Stimulated activated naive CD8-positive, alpha-beta T cell treated with anti-CD3 and anti-CD28 coated beads, Interleukin-15, Interleukin-2, amounts not matched to agents 100 U/mL and 50 U/mL, for 24 hours (primary cell): ENCODE data around the gene SEMA4B.

ENCODE experiments used
- ATAC-seq: fragments of 150-1000 bp; cut with Tn5 transposase; one replicate; pipeline ENCODE4 v1.10.0; 2021
- DNase-seq: peaks from one replicate; pipeline ENCODE4 v3.0.0; 2021

SEMA4B gene

DNA sequence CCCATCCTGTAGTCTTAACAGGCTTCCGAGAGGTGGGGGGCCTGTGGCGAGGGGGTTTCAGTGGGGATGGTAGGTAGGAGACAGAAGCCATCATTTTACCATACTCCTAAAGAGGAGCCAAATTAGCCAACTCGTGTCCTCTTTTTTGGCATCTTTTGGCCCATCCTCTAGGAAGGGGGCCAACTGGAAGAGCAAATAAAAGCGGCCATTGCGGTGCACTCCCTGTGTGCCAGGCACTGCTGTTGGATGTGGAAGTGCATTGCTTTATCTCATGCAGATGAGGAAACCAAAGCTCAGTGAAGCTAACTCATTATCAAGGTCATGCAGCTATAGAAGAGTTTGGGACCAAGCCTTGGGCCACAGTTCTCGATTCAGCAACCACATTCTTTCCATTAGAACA lies 6.1 kb downstream of the SEMA4B start:
- DNase-seq (no peak), ATAC-seq (no peak)

DNA sequence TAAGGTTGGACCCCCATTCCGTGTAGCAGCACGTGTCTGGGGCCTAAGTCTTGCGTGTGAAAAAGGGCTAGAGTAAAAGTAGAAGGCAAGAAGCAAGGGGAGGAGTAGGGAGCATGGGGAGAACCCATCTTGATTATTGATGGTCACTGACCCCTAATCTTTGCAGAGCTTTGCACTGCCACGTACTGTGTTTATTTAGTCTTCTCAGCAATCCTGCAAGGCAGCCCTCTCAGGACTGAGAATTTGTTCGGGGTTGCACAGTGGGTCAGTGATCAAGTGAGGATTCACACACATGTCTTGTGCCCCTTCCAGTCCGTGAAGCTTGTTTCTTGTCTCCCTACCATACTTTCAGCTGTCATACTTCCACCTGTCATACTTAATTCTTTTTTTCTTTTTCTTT lies 7.2 kb downstream of the SEMA4B start:
- ATAC-seq (no peak), DNase-seq (no peak)

DNA sequence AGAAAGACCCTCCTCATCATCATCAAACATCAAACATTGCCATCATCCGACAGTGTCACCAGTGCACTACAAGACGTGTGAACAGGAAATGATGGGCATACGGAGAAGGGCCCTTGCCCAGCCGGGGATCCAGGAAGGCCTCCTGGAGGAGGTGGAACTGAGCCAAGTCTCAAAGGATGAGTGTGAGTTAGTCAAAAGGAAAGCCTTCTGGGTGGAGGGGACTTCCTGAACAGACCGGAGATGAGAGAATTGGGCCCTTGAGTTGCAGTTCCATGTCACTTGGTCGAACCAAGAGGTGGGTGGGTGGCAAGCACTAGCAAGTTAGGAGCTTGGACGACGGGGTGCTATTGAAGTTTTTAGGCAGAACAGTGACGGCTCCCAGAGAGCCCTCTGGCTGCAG lies 8.5 kb downstream of the SEMA4B start:
- DNase-seq (no peak), ATAC-seq (peak; percentile 44)

DNA sequence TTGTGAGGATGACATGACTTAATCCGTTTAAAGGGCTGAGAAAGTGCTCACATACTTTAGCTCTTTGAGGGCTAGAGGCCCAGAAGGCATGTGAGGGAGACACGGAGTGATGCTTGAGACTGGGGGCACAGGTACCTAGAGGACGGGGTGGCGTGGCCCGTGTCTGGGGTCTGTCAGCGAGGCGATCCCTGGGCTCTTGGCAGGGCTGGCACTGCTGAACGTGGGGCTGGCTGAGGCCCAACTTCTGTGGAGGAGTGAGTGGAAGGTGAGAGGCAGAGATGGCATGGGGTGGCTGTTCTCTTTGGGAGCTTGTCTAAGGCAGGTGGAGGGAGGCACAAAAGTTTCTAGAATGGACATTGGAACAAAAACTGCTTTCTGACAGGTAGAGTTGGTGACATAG lies 9.5 kb downstream of the SEMA4B start:
- ATAC-seq (no peak), DNase-seq (no peak)

DNA sequence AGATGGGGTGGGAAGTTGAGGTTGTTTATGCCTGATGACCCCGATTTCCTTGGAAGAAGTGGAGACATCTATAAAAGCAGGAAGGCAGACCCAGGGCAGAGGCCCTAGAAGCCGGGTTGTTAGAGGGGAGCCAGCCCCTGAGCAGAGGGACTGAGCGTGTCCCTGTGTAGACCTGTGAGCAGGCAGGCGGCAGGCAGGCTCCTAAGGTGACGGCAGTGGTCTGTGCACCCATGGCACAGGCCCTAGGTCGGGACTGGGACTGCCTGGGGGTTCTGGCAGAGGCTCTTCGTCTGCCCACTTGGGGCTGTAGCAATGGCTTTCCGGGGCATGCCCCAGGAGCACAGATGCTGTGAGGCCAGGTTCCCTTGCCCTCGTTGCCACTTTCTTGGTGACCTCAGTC lies 9.9 kb downstream of the SEMA4B start:
- DNase-seq (no peak), ATAC-seq (no peak)

DNA sequence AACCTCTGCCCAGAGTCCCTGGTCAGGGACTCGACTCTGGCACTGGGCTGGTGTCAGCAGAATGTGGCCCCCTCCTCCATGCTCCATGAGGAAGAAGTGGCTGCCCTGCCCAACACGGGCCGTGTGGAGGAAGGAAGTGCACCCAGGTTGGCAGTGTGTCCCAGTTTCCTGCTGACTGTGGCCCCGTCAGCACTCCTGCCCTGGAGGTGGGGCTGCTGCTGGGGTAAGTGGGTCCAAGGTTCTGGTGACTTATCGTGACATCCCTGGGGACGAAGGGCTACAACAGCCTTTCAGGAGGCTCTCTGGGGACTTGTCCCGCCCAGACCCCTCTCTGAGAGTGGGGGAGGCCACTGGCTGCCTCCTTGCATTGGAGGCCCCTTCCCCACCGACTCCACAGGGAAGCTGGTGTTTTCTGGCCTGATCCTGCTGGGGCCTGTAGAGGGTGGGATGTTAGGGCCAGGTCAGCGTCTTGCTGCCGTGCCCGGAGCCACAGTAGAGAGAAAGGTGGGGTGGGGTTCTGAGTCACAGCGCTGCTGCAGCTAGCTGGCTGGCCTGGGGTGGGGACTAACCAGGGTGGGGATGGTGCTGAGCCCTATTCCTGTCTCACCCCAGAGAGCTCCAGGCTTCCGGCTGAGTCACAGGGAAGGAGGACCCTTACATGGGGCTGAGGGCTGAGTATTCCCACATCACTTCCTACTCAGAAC lies 10.5 kb downstream of the SEMA4B start:
- DNase-seq (no peak), ATAC-seq (no peak)

DNA sequence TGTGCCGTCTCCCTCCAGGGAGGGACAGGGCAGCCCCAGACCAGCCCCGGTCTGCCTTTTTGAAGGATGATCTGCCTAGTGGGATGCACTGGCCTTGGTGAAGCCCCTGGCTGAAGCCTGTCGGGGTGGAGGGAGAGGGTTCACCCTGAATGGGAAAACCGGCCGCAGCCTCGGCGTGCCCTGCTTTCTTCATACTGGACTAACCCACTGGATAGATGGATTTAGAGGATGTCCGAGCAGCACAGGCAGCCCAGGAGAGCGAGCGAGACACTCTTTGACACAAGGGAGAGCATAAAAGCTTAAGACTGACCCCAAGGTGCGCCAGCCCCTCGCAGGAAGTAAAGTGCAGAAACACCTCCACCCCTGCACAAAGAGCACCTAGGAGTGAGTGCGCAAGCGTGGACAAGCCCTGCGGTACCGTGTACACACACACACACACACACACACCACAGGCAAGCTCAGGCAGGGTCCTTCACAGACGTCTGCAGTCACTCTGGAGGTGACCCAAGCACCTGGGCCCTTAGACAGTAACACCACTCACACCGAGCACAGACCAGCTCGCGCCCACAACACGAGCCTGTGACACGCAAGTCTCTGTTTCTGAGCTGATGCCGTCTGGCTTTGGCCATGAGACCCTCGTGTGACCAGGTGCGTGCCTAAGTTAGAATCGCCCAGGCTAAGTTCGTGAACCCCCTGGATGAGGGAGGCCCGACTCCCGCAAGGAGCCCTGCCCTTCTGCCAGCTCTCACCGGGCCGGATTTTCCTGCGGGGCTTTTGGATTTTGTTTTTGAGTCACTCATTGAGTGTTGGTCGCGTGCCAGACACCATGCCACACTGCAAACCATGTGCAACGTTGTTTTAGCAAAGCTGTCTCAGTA lies 11.3 kb downstream of the SEMA4B start:
- no peak for DNase-seq

DNA sequence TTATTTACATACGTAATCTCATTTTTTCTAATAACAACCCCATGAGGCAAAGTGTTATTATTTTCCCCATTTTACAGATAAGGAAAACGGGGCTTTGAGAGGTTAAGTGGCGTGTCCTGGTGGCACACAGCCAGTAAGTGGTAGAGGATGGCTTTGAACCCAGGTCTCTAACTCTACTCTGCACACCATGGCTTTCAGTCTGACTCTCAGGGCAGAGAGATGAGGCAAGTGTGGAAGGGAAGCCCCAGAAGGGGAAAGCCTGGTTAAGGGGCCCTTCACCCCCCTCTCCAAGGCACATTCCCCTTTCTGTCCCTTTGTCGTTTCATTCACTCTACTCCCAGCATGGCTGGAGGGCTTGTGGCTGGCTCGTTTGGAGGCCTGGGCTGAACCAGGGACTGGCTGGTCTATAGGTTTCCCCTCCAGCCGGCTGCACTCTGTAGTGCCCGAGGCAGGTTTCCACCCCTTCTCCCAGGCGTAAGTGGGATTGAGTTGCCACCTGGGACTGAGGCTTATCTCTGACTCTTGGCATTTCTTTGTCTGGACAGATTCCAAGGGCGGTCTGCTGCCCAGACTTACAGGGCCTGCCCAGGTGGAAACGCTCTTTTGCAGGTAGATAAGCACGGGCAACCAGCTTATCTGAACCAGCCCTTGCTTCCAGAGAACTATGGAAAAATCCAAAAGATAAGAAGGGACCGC lies 12.1 kb downstream of the SEMA4B start:
- peak; percentile 42 for ATAC-seq

More for the DNA sequence above, 11.3 kb downstream of the SEMA4B start:
- no peak for ATAC-seq

DNA sequence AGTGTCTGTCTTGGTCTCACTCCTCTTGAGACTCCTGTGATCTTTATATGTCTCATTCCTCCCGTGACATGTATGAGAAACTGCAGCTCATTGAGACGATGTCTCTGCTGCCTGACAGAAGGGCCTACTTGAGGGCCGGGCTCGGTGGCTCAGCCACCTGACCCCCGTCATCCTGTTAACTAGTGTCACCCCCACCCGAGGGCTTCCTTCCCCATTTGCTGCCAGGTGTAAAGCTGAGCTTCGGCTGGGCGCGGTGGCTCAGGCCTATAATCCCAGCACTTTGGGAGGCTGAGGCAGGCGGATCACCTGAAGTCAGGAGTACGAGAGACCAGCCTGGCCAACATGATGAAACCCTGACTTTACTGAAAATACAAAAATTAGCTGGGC lies 12.7 kb downstream of the SEMA4B start:
- ATAC-seq (no peak), DNase-seq (no peak)

More for the DNA sequence above, 12.1 kb downstream of the SEMA4B start:
- no peak for DNase-seq

DNA sequence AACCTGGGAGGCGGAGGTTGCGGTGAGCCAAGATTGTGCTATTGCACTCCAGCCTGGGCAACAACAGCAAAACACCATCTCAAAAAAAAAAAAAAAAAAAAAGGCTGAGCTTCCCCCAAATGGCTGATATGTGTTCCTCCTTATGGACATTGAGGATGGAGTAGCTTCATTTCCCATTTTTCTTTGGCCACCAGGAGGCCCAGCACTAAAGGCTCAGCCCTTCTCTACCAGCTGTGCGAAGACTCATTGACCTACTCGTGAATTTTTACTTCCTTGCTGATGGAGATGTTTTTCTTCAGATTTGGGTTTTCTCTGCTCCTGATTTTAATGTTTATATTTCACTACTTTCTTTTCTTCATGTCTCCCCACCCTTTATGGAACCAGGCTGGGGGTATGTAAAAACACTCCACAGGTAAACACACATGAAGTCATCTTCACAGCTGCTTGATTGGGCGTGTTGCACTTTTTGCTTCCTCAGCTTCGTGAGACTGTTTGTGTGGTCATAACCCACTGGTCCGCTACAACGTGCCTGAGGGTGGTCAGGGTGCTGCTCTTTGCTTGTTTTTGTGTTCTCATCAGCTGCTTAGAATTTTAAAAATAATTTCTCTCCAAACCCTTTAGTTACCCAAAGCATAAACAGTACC lies 13.5 kb downstream of the SEMA4B start:
- ATAC-seq (no peak), DNase-seq (no peak)

DNA sequence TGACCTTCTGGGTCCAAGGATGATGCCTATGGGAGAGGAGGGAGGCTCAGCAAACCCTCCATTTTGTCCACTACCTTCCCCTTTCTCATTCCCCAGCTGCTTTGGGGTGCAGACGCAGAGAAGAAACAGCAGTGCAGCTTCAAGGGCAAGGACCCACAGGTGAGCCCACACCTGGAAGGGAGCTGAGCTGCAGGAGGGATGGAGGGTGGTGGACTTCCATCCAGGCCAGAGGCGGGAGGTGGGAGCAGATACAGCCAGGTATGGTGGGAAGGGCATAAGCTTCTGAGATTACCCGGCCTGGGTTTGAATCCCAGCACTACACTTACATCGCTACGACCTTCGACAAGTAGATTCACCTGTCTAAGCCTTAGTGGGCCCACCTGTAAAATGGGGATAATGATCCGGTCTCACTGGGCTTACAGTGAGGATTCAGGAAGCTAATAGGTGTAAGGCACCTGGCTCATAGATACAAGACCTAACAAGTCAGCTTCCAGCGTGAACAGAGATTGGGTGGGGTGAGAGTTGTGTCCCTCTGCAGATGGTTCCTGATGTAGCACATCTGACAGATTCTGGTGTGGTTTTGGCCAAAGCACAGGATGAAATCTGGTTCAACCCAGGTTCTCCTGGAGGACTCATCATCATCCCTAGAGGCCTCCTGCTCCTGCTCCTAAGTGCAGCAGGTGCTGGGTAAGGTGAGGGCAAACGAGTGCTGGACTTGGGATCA lies 16.7 kb downstream of the SEMA4B start:
- no peak for ATAC-seq

DNA sequence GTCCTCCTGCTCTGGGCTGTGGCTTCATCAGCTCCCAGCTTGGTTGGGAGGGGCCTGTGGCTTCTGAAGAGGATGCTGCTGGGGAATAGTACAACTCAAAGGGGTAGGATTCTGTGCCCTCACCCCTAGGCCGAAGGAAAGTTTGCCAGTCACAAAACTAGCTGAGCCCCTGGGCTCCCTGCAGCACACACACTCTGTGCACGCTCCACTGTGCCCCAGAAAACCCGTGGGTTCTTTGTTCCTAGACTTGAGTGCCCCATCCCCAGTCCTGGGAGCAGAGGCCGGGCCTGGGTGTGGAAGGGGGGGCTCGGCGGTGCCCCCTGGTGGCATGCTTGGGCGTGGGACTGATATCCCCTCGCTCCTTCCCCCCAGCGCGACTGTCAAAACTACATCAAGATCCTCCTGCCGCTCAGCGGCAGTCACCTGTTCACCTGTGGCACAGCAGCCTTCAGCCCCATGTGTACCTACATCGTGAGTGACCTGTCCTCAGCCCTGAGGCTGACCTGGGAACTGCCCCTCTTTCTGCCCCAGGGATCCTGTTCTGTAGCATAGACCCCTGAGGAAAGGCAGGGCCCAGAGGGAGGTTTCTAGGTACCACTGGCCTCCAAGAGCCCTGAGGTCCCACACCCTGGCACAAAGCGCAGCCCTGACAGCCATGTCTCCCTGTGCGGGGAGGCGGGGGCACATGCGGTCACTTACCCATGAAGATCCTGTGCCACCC lies 18.5 kb downstream of the SEMA4B start:
- peak; percentile 82 for ATAC-seq
- peak; percentile 77 for DNase-seq

More for the DNA sequence above, 16.7 kb downstream of the SEMA4B start:
- no peak for DNase-seq

DNA sequence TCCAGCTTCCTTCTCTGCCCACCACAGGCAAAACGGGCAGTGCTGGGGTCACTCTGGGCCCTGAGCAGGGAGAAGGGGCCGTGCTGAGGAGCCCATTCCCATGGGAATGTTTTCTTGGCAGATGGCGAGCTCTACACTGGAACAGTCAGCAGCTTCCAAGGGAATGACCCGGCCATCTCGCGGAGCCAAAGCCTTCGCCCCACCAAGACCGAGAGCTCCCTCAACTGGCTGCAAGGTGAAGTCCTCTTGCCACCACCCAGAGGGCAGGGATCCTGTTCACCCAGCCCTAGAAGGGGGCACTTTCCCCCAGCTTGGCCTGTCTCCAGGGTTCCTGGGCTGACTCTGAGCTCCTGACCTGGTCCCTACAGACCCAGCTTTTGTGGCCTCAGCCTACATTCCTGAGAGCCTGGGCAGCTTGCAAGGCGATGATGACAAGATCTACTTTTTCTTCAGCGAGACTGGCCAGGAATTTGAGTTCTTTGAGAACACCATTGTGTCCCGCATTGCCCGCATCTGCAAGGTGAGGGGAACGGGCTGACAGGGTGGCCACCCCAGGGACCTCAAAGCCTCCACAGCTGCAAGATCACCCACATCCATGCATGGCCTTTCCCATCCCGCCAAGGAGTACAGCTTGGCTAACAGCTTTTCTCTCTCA lies 20.2 kb downstream of the SEMA4B start:
- peak; percentile 56 for DNase-seq
- ATAC-seq, result peak; percentile 29

DNA sequence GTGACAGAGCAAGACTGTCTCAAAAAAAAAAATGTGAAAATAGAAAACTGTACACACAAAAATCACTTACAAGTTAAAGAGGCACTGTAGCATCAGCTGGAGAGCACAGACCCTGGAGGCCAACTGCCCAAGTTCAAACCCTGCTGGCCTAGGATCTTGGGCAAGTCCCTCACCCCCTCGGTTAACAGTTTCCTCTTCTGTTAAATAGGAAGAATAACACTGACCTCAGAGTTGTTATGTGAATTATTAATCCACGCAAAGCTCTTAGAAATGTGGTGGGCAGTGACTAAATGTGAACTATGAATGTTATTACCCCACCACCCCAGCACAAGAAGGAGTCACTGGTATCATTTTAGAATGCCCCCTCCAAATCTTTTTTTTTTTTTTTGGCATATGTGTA lies 21.4 kb downstream of the SEMA4B start:
- DNase-seq, result no peak
- no peak for ATAC-seq

DNA sequence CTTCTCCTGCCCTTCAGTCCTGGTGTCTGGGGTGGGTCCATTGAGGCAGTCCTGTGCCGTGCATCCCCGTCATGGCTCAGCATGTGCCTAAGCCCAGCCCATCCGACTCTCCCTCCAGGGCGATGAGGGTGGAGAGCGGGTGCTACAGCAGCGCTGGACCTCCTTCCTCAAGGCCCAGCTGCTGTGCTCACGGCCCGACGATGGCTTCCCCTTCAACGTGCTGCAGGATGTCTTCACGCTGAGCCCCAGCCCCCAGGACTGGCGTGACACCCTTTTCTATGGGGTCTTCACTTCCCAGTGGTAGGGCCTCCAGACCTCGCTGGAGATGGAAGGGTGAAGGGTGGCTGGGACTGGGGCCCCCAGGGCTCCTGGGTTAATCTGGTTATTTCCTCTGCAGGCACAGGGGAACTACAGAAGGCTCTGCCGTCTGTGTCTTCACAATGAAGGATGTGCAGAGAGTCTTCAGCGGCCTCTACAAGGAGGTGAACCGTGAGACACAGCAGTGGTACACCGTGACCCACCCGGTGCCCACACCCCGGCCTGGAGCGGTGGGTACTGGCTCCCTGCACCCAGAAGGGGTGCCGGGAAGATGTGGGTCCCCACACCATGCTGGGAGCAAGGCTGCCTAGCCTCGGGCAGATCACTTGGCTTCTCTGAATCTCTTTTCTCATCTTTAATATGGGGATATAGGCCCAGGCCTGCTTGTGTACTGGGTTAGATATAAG lies 22.5 kb downstream of the SEMA4B start:
- no peak for DNase-seq
- no peak for ATAC-seq

DNA sequence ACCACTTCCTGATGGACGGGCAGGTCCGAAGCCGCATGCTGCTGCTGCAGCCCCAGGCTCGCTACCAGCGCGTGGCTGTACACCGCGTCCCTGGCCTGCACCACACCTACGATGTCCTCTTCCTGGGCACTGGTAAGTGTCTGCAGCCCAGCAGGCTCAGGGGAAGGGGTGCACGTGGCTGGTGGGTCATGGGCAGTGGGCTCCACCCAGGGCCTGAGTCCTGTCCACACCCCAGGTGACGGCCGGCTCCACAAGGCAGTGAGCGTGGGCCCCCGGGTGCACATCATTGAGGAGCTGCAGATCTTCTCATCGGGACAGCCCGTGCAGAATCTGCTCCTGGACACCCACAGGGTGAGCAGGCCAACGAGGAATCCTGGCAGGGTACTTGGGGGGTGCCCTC lies 23.9 kb downstream of the SEMA4B start:
- no peak for ATAC-seq
- DNase-seq, result no peak

DNA sequence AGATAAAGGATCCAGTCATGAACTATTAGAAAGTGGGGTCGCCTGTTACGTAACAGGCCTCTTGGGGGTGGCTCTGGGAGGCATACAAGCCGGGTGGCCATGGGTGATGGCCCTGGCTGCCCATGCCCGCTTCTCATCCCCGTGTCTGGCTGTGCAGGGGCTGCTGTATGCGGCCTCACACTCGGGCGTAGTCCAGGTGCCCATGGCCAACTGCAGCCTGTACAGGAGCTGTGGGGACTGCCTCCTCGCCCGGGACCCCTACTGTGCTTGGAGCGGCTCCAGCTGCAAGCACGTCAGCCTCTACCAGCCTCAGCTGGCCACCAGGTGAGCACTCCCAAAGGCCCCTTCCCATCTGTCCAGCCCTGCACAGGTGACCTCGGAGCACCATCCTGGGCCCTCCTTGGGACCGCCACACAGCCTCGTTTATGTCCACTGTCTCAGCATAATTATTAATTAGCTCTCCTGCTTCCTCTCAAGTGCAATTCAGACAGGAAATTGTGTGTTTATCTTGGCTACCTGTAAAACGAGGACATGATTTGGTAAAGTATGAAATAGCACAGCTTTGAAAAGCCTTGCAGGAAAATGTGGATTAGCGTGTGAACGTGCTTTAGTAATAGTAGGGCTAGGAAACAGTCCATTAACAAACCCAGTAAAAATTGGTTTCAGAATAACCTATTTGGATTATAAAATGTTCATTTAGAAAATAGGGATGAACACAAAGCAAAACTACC lies 24.5 kb downstream of the SEMA4B start:
- DNase-seq (no peak), ATAC-seq (no peak)

DNA sequence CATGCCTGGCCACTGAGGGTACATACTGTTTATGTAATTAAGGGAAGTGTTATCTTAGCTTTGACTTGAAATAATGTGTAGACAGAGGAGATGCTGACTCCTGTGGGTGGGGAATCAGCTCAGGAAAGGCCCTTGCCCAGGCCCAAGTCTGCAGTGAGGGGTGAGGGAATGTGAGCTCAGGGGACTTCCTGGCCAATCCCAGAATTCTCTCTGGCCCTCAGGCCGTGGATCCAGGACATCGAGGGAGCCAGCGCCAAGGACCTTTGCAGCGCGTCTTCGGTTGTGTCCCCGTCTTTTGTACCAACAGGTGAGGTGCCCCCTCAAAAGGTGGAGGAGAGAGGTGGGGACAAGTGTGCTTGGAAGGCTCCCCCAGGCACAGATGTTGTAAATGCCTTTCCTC lies 26.2 kb downstream of the SEMA4B start:
- DNase-seq (no peak), ATAC-seq (no peak)
